Measurements from ENCODE around the gene CLCA4.

- TF ChIP-seq POLR2A (IDR thresholded peaks at IDR 0.05) (no peak), CTCF (IDR thresholded peaks at IDR 0.05) (no peak)
Measured at GRCh38 chr1:86530211-86530845, 16.6 kb upstream of the CLCA4 start.
